Peyer's patch (tissue), 4 donors: Measurements from ENCODE around the gene ENDOU. TPM values are rescaled to one million over a fixed set of nuclear protein-coding genes. Genes with fewer than 3 reads are reported as not detected.

ENCODE experiments used
- DNase-seq, 3 donors: peaks; one replicate each; pipeline ENCODE4 v3.0.0-alpha.2; 2017 to 2019
- H3K27ac ChIP-seq, 4 donors: fragments of 200-600 bp; sonication (generic); one replicate each; pipeline ENCODE4 v1.5.1; 2016 to 2019
- H3K27me3 ChIP-seq, 2 donors: fragments of 200-600 bp; sonication (generic); one replicate each; pipeline ENCODE4 v1.5.1; 2019
- H3K36me3 ChIP-seq, 3 donors: fragments of 200-600 bp; sonication (generic); one replicate each; pipeline ENCODE4 v1.5.1; 2016 to 2019
- H3K4me1 ChIP-seq, 4 donors: fragments of 200-600 bp; sonication (generic); one replicate each; pipeline ENCODE4 v1.5.1; 2016 to 2019
- H3K4me3 ChIP-seq, 4 donors: fragments of 200-600 bp; sonication (generic); 1 replicate in 3 of 4; 2 replicates in 1 of 4; pipeline ENCODE4 v1.5.1; 2016 to 2019; ENCODE audit warnings: mild to moderate bottlenecking in 1 of 4
- H3K9me3 ChIP-seq, 4 donors: fragments of 200-600 bp; sonication (generic); one replicate each; pipeline ENCODE4 v1.5.1; 2016 to 2019; ENCODE audit warnings: mild to moderate bottlenecking in 1 of 4
- POLR2A ChIP-seq, 2 donors: fragments of 450-650 bp; IDR thresholded peaks; one replicate each; pipeline ENCODE4 v1.5.1; 2017; ENCODE audit warnings: antibody characterized with exemption in 2 of 2, mild to moderate bottlenecking in 2 of 2, moderate library complexity in 2 of 2
- total RNA-seq, 4 donors: library from RNA; depleted of rRNA; stranded (reverse); fragments of >200 nt; gene quantifications; one replicate each; pipeline ENCODE4 v1.1.0, GENCODE V29; 2016
- TF ChIP-seq, protein P1 (sequence below), 6 experiments: fragments of 450-650 bp in 4 of 6; fragments of 200-600 bp in 2 of 6; sonication (generic) in 1 of 6; IDR thresholded peaks; one replicate each; pipeline ENCODE4 v1.5.1; 2017 to 2019; ENCODE audit warnings: antibody characterized with exemption in 6 of 6, mild to moderate bottlenecking in 3 of 6, moderate library complexity in 1 of 6

Gene ENDOU
- total RNA-seq, 4 donors from 2014 or later = not detected

DNA sequence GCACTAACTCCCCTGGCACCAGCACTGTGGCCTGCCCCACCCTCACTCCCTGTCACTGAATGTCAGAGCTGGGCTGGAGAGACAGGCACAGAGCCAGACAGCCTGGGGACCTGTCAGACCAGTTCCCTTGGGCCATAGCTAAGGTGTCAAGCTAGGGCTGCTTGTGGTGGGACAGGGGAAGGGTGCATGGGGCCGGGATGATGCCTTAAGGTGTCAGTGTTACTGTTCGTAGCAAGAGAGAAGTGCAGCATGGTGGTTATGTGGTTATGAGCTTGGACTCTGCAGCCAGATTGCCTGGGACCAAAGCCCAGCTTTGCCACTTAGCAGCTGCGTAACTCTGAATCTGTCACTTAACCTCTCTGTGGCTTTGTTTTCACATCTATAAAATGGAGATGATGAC, 29.6 kb upstream of the ENDOU start:
- Histone ChIP-seq H3K4me1 (peaks cover 0 to 50% (median 5%) of the 10 kb centered on the region in 4 donors), H3K27me3 (no peaks in the 10 kb centered on the region), H3K4me3 (no peak overlapping the region), H3K36me3 (no peaks in the 10 kb centered on the region), H3K27ac (peak overlapping the region; percentile 11 to 70 (median 32)), H3K9me3 (no peaks in the 10 kb centered on the region)
- DNase-seq = peak in 2 of 3 donors; percentile 75 to 78
- no peak for TF ChIP-seq POLR2A (IDR thresholded peaks at IDR 0.05)
- TF ChIP-seq, protein P1, sequence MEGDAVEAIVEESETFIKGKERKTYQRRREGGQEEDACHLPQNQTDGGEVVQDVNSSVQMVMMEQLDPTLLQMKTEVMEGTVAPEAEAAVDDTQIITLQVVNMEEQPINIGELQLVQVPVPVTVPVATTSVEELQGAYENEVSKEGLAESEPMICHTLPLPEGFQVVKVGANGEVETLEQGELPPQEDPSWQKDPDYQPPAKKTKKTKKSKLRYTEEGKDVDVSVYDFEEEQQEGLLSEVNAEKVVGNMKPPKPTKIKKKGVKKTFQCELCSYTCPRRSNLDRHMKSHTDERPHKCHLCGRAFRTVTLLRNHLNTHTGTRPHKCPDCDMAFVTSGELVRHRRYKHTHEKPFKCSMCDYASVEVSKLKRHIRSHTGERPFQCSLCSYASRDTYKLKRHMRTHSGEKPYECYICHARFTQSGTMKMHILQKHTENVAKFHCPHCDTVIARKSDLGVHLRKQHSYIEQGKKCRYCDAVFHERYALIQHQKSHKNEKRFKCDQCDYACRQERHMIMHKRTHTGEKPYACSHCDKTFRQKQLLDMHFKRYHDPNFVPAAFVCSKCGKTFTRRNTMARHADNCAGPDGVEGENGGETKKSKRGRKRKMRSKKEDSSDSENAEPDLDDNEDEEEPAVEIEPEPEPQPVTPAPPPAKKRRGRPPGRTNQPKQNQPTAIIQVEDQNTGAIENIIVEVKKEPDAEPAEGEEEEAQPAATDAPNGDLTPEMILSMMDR (IDR thresholded peaks at IDR 0.05) = no peak

DNA sequence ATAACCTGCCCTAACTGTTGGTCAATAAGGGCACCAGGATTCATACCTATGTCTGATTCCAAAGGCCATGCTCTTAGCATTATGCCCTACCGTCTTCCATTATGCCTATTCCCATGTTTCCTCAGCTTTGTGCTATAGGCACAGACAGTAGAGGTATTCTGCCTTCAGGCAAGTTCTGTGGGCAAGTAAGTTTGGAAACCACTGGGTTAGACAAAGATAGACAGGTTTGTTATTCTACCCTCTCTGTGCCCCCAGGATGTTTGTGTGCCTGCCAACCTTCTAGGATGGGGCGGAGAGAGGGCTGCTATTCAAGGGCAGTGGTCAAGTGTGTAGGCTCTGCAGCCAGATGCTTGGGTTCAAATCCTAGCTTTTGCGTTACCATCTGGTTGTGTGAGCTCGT, 28.8 kb upstream of the ENDOU start:
- no peak for TF ChIP-seq POLR2A (IDR thresholded peaks at IDR 0.05)
- TF ChIP-seq, protein P1 (IDR thresholded peaks at IDR 0.05) = no peak
- H3K27ac ChIP-seq = peak overlapping the region in 3 of 4 donors; percentile 11 to 70 (median 53)
- DNase-seq = no peak

DNA sequence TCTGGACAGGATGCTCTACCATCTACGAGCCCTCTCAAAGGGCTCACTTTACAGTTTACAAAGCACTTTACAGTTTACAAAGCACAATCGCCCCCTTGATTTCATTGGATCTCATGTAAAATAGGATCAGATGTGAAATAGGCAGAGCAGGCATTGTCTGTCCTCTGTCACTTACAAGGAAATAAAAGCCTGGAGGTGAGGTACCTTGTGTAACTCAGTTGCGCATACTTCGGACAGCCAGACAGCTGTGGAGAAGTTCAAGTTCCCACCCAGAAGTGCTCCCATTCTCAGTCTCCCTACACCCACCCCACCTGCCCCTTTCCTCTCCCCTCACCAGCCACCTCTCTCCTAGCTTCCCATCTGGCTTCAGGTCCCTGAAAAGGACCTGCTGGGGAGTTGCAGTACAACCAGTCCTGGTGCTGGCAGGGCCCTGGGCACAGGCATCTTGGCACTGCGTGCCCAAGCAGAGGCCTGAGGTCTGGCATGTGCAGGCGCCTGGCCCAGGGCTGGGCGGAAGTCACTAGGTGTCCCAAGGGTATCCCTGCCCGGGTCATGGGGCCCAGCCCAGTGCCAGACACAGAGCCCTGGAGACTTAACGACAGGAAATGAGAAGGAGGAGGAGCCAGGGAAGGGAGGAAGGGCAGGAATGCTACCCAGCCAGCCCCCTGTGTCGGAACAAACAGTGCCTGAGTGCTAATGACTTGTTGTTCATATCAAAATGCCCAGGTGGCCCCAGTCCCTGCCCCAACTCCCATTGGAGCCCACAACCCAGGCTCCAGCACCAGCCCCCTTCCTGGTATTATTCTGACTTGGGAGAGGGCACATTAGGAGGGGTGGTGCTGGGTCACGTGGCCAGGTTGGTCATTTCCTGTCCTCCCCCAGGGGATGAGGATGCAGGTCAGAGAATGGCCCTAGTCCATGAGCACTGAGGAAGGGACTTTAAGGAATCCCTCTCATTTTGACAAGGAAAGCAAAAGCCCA, 28.0 kb upstream of the ENDOU start:
- H3K27me3 ChIP-seq = no peaks in the 10 kb centered on the region
- H3K4me1 ChIP-seq = peaks cover 0 to 40% (median 2%) of the 10 kb centered on the region in 4 donors
- H3K9me3 ChIP-seq = no peaks in the 10 kb centered on the region
- DNase-seq = peak in 2 of 3 donors; percentile 69
- no peak overlapping the region for H3K4me3 ChIP-seq
- TF ChIP-seq POLR2A (IDR thresholded peaks at IDR 0.05) = no peak
- TF ChIP-seq, protein P1 (IDR thresholded peaks at IDR 0.05) = peak in 1 of 6 experiments; percentile 5
- no peaks in the 10 kb centered on the region for H3K36me3 ChIP-seq
- H3K27ac ChIP-seq = peak overlapping the region in 3 of 4 donors; percentile 11 to 70 (median 53)

More for the DNA sequence above, 28.8 kb upstream of the ENDOU start:
- H3K27me3 ChIP-seq = no peaks in the 10 kb centered on the region
- no peaks in the 10 kb centered on the region for H3K9me3 ChIP-seq
- H3K36me3 ChIP-seq = no peaks in the 10 kb centered on the region
- no peak overlapping the region for H3K4me3 ChIP-seq
- H3K4me1 ChIP-seq = peaks cover 0 to 45% (median 5%) of the 10 kb centered on the region in 4 donors

DNA sequence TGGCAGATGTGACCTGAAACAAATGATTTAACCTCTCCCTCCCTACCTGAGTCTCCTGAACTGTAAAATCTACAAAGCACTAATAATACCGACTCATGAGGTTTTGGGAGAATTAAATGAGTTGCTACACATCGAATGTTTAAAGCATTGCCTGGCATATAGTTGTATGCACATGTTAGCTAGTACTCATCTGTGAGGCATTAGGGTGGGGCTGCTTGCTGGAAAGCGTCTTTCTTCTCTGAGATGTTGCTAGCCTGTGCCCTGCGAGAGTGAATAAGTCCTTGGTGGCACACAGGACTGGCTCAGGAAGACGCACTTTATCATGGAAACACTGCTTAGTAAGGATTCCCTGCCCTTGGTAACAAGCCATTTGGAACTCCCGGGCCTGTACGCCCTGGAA, 27.3 kb upstream of the ENDOU start:
- DNase-seq = no peak
- H3K9me3 ChIP-seq = no peaks in the 10 kb centered on the region
- no peak overlapping the region for H3K4me3 ChIP-seq
- no peaks in the 10 kb centered on the region for H3K27me3 ChIP-seq
- peaks cover 0 to 33% (median 0%) of the 10 kb centered on the region in 4 donors for H3K4me1 ChIP-seq
- no peaks in the 10 kb centered on the region for H3K36me3 ChIP-seq
- TF ChIP-seq, protein P1 (IDR thresholded peaks at IDR 0.05) = no peak
- no peak for TF ChIP-seq POLR2A (IDR thresholded peaks at IDR 0.05)
- H3K27ac ChIP-seq = peak overlapping the region in 1 of 4 donors; percentile 70

DNA sequence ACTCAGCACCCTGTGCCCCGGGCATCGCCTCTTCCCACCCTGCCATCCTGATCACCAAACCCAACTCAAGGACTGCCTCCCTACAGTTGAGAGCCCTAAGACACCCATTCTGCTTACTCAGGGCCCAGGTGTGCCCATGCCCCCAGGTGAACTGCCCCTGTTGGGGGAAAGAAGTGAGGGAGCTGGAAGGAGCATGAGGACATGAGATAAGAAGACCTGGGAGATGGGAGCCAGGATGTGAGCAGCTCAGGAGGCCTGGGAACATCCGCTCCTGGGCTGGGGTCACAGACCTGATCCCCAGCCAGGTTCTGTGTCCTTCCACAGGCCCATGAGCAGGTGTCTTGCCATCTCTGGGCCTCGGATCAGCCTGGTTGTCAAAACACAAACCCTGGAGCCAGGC, 26.8 kb upstream of the ENDOU start:
- Histone ChIP-seq H3K4me3 (no peak overlapping the region), H3K4me1 (peaks cover 0 to 32% (median 0%) of the 10 kb centered on the region in 4 donors), H3K9me3 (no peaks in the 10 kb centered on the region), H3K36me3 (no peaks in the 10 kb centered on the region), H3K27me3 (no peaks in the 10 kb centered on the region), H3K27ac (no peak overlapping the region)
- DNase-seq = peak in 1 of 3 donors; percentile 29
- TF ChIP-seq, protein P1 (IDR thresholded peaks at IDR 0.05) = no peak
- no peak for TF ChIP-seq POLR2A (IDR thresholded peaks at IDR 0.05)
